Lower leg skin (tissue), 3 donors: Measurements from ENCODE around the gene SMIM13.

Experiments used
- POLR2A ChIP-seq, 2 donors: fragments of 450-650 bp; IDR thresholded peaks; one replicate each; pipeline ENCODE4 v1.6.1; 2016 to 2017; ENCODE audit warnings: antibody characterized with exemption in 2 of 2, mild to moderate bottlenecking in 1 of 2, moderate library complexity in 1 of 2
- TF ChIP-seq, protein P1 (sequence below), 3 donors: fragments of 450-650 bp; IDR thresholded peaks; one replicate each; pipeline ENCODE4 v1.5.1; 2016; ENCODE audit warnings: antibody characterized with exemption in 3 of 3, mild to moderate bottlenecking in 3 of 3, moderate library complexity in 2 of 3

DNA sequence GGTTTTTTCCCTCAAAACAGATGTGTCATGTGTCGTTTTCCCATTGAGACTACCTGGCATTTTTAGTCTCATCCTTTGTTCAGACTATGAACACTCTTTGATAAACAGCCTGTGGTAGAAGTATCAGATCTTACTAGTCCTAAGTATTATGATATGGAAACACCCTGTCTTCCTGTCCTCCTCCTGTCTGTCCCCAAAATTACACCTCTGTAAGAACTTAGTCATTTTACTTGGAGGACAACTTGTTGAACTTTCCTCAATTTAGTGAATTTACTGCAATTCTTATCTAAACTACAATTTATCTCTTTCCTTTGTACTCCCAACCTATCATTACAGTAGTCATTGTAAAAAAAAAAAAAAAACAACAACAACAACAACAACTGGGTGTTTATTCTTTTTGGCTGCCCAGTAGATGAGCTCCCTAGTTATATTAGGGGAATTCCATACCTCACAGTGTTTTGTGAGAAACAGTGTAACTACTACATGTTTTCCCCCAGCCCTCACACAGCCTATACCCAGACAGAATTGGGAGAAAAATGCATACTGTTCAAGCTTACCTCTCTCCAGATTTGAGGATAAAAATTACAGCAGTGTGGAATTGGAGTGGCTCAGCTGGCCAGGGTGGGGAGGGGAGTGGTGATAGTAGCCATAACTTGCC, 36.4 kb downstream of the SMIM13 start:
- TF ChIP-seq POLR2A (IDR thresholded peaks at IDR 0.05), result no peak
- TF ChIP-seq, protein P1, sequence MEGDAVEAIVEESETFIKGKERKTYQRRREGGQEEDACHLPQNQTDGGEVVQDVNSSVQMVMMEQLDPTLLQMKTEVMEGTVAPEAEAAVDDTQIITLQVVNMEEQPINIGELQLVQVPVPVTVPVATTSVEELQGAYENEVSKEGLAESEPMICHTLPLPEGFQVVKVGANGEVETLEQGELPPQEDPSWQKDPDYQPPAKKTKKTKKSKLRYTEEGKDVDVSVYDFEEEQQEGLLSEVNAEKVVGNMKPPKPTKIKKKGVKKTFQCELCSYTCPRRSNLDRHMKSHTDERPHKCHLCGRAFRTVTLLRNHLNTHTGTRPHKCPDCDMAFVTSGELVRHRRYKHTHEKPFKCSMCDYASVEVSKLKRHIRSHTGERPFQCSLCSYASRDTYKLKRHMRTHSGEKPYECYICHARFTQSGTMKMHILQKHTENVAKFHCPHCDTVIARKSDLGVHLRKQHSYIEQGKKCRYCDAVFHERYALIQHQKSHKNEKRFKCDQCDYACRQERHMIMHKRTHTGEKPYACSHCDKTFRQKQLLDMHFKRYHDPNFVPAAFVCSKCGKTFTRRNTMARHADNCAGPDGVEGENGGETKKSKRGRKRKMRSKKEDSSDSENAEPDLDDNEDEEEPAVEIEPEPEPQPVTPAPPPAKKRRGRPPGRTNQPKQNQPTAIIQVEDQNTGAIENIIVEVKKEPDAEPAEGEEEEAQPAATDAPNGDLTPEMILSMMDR (IDR thresholded peaks at IDR 0.05), result no peak
